Measurements from ENCODE around the gene CHADL.

GRCh38 chr22:41204992-41205900, 35.5 kb downstream of the CHADL start, which contains the start of gene L3MBTL2:
- TF ChIP-seq CTCF (conservative IDR thresholded peaks at IDR 0.05; ENCODE audit: low read depth, low read length) = no peak
- no peak for TF ChIP-seq EZH2 (IDR thresholded peaks at IDR 0.05; ENCODE audit: low read length, unreplicated experiment)
- no peak for TF ChIP-seq EZH2phosphoT487 (IDR thresholded peaks at IDR 0.05; ENCODE audit: borderline replicate concordance, low read length)

All from PC-3 (cell line).